ENCODE data around the gene NGF.

The NGF gene

GRCh38 chr1:115239148-115239422, 99.0 kb downstream of the NGF start:
- TF ChIP-seq, protein P1, sequence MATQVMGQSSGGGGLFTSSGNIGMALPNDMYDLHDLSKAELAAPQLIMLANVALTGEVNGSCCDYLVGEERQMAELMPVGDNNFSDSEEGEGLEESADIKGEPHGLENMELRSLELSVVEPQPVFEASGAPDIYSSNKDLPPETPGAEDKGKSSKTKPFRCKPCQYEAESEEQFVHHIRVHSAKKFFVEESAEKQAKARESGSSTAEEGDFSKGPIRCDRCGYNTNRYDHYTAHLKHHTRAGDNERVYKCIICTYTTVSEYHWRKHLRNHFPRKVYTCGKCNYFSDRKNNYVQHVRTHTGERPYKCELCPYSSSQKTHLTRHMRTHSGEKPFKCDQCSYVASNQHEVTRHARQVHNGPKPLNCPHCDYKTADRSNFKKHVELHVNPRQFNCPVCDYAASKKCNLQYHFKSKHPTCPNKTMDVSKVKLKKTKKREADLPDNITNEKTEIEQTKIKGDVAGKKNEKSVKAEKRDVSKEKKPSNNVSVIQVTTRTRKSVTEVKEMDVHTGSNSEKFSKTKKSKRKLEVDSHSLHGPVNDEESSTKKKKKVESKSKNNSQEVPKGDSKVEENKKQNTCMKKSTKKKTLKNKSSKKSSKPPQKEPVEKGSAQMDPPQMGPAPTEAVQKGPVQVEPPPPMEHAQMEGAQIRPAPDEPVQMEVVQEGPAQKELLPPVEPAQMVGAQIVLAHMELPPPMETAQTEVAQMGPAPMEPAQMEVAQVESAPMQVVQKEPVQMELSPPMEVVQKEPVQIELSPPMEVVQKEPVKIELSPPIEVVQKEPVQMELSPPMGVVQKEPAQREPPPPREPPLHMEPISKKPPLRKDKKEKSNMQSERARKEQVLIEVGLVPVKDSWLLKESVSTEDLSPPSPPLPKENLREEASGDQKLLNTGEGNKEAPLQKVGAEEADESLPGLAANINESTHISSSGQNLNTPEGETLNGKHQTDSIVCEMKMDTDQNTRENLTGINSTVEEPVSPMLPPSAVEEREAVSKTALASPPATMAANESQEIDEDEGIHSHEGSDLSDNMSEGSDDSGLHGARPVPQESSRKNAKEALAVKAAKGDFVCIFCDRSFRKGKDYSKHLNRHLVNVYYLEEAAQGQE (IDR thresholded peaks at IDR 0.05; ENCODE audit: insufficient read depth in 1 of 2, low read depth in 2 of 2, low read length in 2 of 2) = no peak
- TF ChIP-seq FOXP2 (optimal IDR thresholded peaks at IDR 0.05; ENCODE audit: borderline replicate concordance, extremely low read depth, extremely low read length, insufficient read depth) = no peak
- TF ChIP-seq TAF1 (IDR thresholded peaks at IDR 0.05; ENCODE audit: borderline replicate concordance, insufficient read depth, low read length) = no peak
- no peak for TF ChIP-seq SIN3A (IDR thresholded peaks at IDR 0.05; ENCODE audit: borderline replicate concordance, insufficient read depth, low read length)
- TF ChIP-seq POLR2AphosphoS5 (IDR thresholded peaks at IDR 0.05; ENCODE audit: low read depth, low read length) = no peak

GRCh38 chr1:115238336-115239147, 99.5 kb downstream of the NGF start:
- TF ChIP-seq, protein P1 (IDR thresholded peaks at IDR 0.05; ENCODE audit: insufficient read depth in 1 of 2, low read depth in 2 of 2, low read length in 2 of 2) = no peak
- TF ChIP-seq POLR2AphosphoS5 (IDR thresholded peaks at IDR 0.05; ENCODE audit: low read depth, low read length) (no peak), FOXP2 (optimal IDR thresholded peaks at IDR 0.05; ENCODE audit: borderline replicate concordance, extremely low read depth, extremely low read length, insufficient read depth) (no peak), SIN3A (IDR thresholded peaks at IDR 0.05; ENCODE audit: borderline replicate concordance, insufficient read depth, low read length) (no peak), TAF1 (IDR thresholded peaks at IDR 0.05; ENCODE audit: borderline replicate concordance, insufficient read depth, low read length) (no peak)

DNA sequence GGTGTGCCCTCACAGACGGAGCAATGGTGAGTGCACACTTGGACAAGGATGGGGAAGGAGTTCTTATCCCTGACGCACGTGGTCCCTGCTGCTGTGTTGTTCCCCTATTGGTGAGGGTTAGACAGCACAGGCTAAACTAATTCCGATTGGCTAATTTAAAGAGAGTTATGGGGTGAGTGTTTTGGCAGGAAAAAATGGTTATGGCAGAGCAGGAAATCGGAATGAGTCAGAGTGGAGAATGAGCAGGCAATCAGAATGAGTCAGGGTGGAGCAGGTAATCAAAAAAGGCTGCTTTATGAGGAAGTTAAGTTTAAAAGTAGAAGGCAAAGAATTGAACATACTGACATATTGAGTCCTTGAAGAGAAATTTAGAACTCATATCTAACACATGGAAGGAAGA, 100.5 kb downstream of the NGF start:
- TF ChIP-seq TAF1 (IDR thresholded peaks at IDR 0.05; ENCODE audit: borderline replicate concordance, insufficient read depth, low read length) (no peak), POLR2AphosphoS5 (IDR thresholded peaks at IDR 0.05; ENCODE audit: low read depth, low read length) (no peak), FOXP2 (optimal IDR thresholded peaks at IDR 0.05; ENCODE audit: borderline replicate concordance, extremely low read depth, extremely low read length, insufficient read depth) (no peak), SIN3A (IDR thresholded peaks at IDR 0.05; ENCODE audit: borderline replicate concordance, insufficient read depth, low read length) (no peak)
- TF ChIP-seq, protein P1 (IDR thresholded peaks at IDR 0.05; ENCODE audit: insufficient read depth in 1 of 2, low read depth in 2 of 2, low read length in 2 of 2) = no peak

DNA sequence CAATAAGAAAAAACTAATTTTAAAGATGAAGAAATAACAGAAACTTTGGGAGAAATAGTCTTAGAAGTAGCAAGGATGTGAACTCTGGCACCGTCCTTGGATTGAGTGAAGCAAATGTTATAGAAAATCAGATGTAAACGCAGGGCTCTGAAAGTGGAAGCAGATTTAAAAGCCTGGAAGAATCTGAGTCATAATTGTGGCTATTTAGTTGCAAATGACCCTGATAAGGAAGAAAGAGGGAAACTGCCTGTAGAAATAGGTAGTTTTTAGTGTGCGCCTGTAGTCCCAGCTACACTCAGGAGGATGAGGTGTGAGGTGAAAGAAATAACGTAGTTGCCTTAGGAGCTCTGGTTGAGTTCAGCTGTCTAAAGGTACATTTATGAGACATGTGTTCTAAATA, 101.0 kb downstream of the NGF start:
- TF ChIP-seq POLR2AphosphoS5 (IDR thresholded peaks at IDR 0.05; ENCODE audit: low read depth, low read length) = no peak
- TF ChIP-seq TAF1 (IDR thresholded peaks at IDR 0.05; ENCODE audit: borderline replicate concordance, insufficient read depth, low read length) = no peak
- no peak for TF ChIP-seq SIN3A (IDR thresholded peaks at IDR 0.05; ENCODE audit: borderline replicate concordance, insufficient read depth, low read length)
- TF ChIP-seq, protein P1 (IDR thresholded peaks at IDR 0.05; ENCODE audit: insufficient read depth in 1 of 2, low read depth in 2 of 2, low read length in 2 of 2) = no peak
- TF ChIP-seq FOXP2 (optimal IDR thresholded peaks at IDR 0.05; ENCODE audit: borderline replicate concordance, extremely low read depth, extremely low read length, insufficient read depth) = no peak

Data from PFSK-1 (cell line).